ENCODE results near the gene ERH. TPM values are rescaled to one million over a fixed set of nuclear protein-coding genes. Genes with fewer than 3 reads are reported as not detected.

The ERH gene
- total and polyA plus RNA-seq, 10 of the 15 experiments (the other 5 are each of a cell fraction or from before 2014, with no cell fraction given): 255 to 852 (median 382) TPM

GRCh38 chr14:69345402-69345801 lies 52.7 kb downstream of the ERH start:
- ATAC-seq (no peak), DNase-seq (ENCODE audit: low read depth, low spot score) (no peak), FAIRE-seq (no peak)
- Histone ChIP-seq H4K20me1 (ENCODE audit: control insufficient read depth, insufficient read depth) (no peaks in the 10 kb centered on the region), H3K27me3 (replicated peaks in 1 of 2; ENCODE audit: control insufficient read depth in 2 of 2, insufficient read depth in 2 of 2, low read length in 1 of 2) (no peaks in the 10 kb centered on the region), H3K4me3 (no peak overlapping the region), H2AFZ (ENCODE audit: control insufficient read depth, low read depth, low read length) (no peak overlapping the region), H3K27ac (ENCODE audit: control insufficient read depth, insufficient read depth) (no peak overlapping the region), H3K9ac (ENCODE audit: control insufficient read depth, insufficient read depth, low read length) (no peak overlapping the region), H3K79me2 (ENCODE audit: control insufficient read depth, insufficient read depth, low read length) (no peaks in the 10 kb centered on the region), H3K4me2 (ENCODE audit: control insufficient read depth, insufficient read depth) (no peak overlapping the region), H3K4me1 (ENCODE audit: control insufficient read depth, insufficient read depth, low read length) (no peaks in the 10 kb centered on the region), H3K36me3 (ENCODE audit: control insufficient read depth in 2 of 2, insufficient read depth in 2 of 2, low read length in 1 of 2) (no peaks in the 10 kb centered on the region), H3K9me3 (replicated peaks; ENCODE audit: control insufficient read depth, insufficient read depth, low read length) (no peaks in the 10 kb centered on the region)
- RAD21 ChIA-PET (ENCODE audit: unreplicated experiment): interaction anchor here (1.0 kb wide), 1 partner anchor 83 kb away, joined by 3 read pairs; no protein-coding TSS in a partner anchor
- WGBS (ENCODE audit: insufficient coverage, insufficient replicate concordance, low lambda C conversion rate, missing lambda C conversion rate): 40% methylated on average over 4 of the region's 4 CpGs
- intact Hi-C loops (cut with micrococcal nuclease; ENCODE audit: unreplicated experiment) (no loop called here), in situ Hi-C loops (cut with MboI) (no loop called here)
- CTCF ChIA-PET: interaction anchor here (1.0 to 2.6 kb wide), 7 partner anchors 9 to 113 kb away, joined by 3 to 6 read pairs (median 3); no protein-coding TSS in a partner anchor
- SMC1A ChIA-PET (ENCODE audit: uncharacterized antibody, unreplicated experiment): interaction anchor here (1.1 to 1.8 kb wide), 2 partner anchors 9 to 17 kb away, joined by 3 to 5 read pairs; no protein-coding TSS in a partner anchor
- TF ChIP-seq SREBF1 (IDR thresholded peaks at IDR 0.05; ENCODE audit: low read length) (no peak), ASH2L (IDR thresholded peaks at IDR 0.05; ENCODE audit: borderline replicate concordance, low read depth) (no peak), BACH1 (IDR thresholded peaks at IDR 0.05; ENCODE audit: borderline replicate concordance) (no peak), RB1 (IDR thresholded peaks at IDR 0.05; ENCODE audit: borderline replicate concordance) (no peak), PAX8 (IDR thresholded peaks at IDR 0.05) (no peak), REST (IDR thresholded peaks at IDR 0.05; ENCODE audit: low read depth, low read length) (no peak), ZSCAN29 (IDR thresholded peaks at IDR 0.05) (no peak), E4F1 (IDR thresholded peaks at IDR 0.05; ENCODE audit: borderline replicate concordance, partially characterized antibody) (no peak), BRCA1 (IDR thresholded peaks at IDR 0.05; ENCODE audit: low read depth, low read length) (no peak), GATAD2B (conservative IDR thresholded peaks at IDR 0.05; ENCODE audit: low read depth) (no peak), TCF3 (IDR thresholded peaks at IDR 0.05; ENCODE audit: borderline replicate concordance, insufficient read depth, low read depth, low read length) (no peak), IRF5 (IDR thresholded peaks at IDR 0.05; ENCODE audit: borderline replicate concordance) (no peak), USF2 (IDR thresholded peaks at IDR 0.05; ENCODE audit: borderline replicate concordance, low read depth, low read length) (no peak), RUNX3 (IDR thresholded peaks at IDR 0.05; ENCODE audit: low read length) (no peak), NFXL1 (IDR thresholded peaks at IDR 0.05; ENCODE audit: borderline replicate concordance) (no peak), ZNF24 (IDR thresholded peaks at IDR 0.05) (no peak), ZZZ3 (IDR thresholded peaks at IDR 0.05; ENCODE audit: control insufficient read depth, insufficient read length, low read depth) (no peak)
- no TSS peak for BruUV-seq (replicated peaks)
- POLR2A ChIA-PET: interaction anchor here (1.2 kb wide), 1 partner anchor 9 kb away, joined by 5 read pairs; no protein-coding TSS in a partner anchor
